Breast epithelium (tissue), 4 donors: ENCODE measurements around the gene C2orf76. TPM values are rescaled to one million over a fixed set of nuclear protein-coding genes. Genes with fewer than 3 reads are reported as not detected.
A peak's percentile ranks its signal among the peaks of the same experiment; 100 is the strongest.

Experiments
- DNase-seq, 2 donors: peaks; one replicate each; pipeline ENCODE4 v3.0.0-alpha.2; 2019; ENCODE audit warnings: low spot score in 2 of 2
- H3K27ac ChIP-seq, 2 donors: fragments of 200-600 bp; sonication (generic) in 1 of 2; one replicate each; pipeline ENCODE4 v1.5.1; 2016 to 2019; ENCODE audit warnings: mild to moderate bottlenecking in 1 of 2
- H3K27me3 ChIP-seq, 2 donors: fragments of 200-600 bp; sonication (generic) in 1 of 2; one replicate each; pipeline versions ENCODE4 v1.5.1 to v1.6.0; 2017 to 2019; ENCODE audit warnings: control low read depth in 1 of 2, mild to moderate bottlenecking in 1 of 2
- H3K36me3 ChIP-seq: fragments of 200-600 bp; one replicate; pipeline ENCODE4 v1.5.1; 2019
- H3K4me1 ChIP-seq, 2 donors: fragments of 200-600 bp; sonication (generic); one replicate each; pipeline ENCODE4 v1.5.1; 2016 to 2019; ENCODE audit warnings: control low read depth in 1 of 2
- H3K4me3 ChIP-seq, 3 donors: fragments of 200-600 bp; sonication (generic); 1 replicate in 2 of 3; 2 replicates in 1 of 3; pipeline ENCODE4 v1.5.1; 2016 to 2019; ENCODE audit warnings: mild to moderate bottlenecking in 3 of 3, moderate library complexity in 2 of 3
- H3K9me3 ChIP-seq, 2 donors: fragments of 200-600 bp; sonication (generic) in 1 of 2; one replicate each; pipeline ENCODE4 v1.5.1; 2016 to 2019; ENCODE audit warnings: control low read depth in 1 of 2
- CTCF ChIP-seq, 3 donors: fragments of 450-650 bp; IDR thresholded peaks; one replicate each; pipeline ENCODE4 v1.5.1; 2016 to 2017; ENCODE audit warnings: antibody characterized with exemption in 3 of 3, mild to moderate bottlenecking in 3 of 3, moderate library complexity in 3 of 3
- POLR2A ChIP-seq: fragments of 450-650 bp; IDR thresholded peaks from one replicate; pipeline ENCODE4 v1.6.1; 2016; ENCODE audit warnings: antibody characterized with exemption, mild to moderate bottlenecking, moderate library complexity
- POLR2AphosphoS5 ChIP-seq, 3 donors: sonication (generic); formaldehyde crosslinking; IDR thresholded peaks; one replicate each; pipeline ENCODE4 v1.6.1; 2017; ENCODE audit warnings: antibody characterized with exemption in 3 of 3
- intact Hi-C: fragments of 100-400 bp; cut with DNase I; formaldehyde crosslinking; loops from one replicate; pipeline ENCODE4 v1.15.1; 2023; ENCODE audit warnings: low total_unique reads
- total RNA-seq, 3 donors: library from RNA; depleted of rRNA; stranded (reverse); fragments of >200 nt; gene quantifications; one replicate each; pipeline ENCODE4 v1.1.0, GENCODE V29; 2016

Gene C2orf76
- total RNA-seq, 3 donors from 2014 or later, result 12.5 to 17.0 (median 13.0) TPM

- intact Hi-C loops, result loop anchor here (5.0 kb wide), 1 partner anchor 404 kb away; no protein-coding TSS in a partner anchor
- H3K36me3 ChIP-seq, result no peaks in the 10 kb centered on the region
- H3K27me3 ChIP-seq, result no peaks in the 10 kb centered on the region
Observed at GRCh38 chr2:119286661-119287060, 80.0 kb downstream of the C2orf76 start.

GRCh38 chr2:119283873-119284331 lies 82.7 kb downstream of the C2orf76 start:
- H3K4me3 ChIP-seq, result peak overlapping the region in 2 of 3 donors; percentile 4 to 36
- TF ChIP-seq CTCF (IDR thresholded peaks at IDR 0.05) (no peak), POLR2AphosphoS5 (IDR thresholded peaks at IDR 0.05) (peak in 2 of 3 donors; percentile 67 to 76)
- H3K9me3 ChIP-seq, result no peaks in the 10 kb centered on the region
- no peaks in the 10 kb centered on the region for H3K36me3 ChIP-seq
- intact Hi-C loops, result no loop called here
- H3K4me1 ChIP-seq, result peaks cover 0 to 3% of the 10 kb centered on the region in 2 donors
- DNase-seq, result peak; percentile 88 to 97
- no peaks in the 10 kb centered on the region for H3K27me3 ChIP-seq
- peak overlapping the region; percentile 92 to 93 for H3K27ac ChIP-seq

More at GRCh38 chr2:119286661-119287060, 80.0 kb downstream of the C2orf76 start:
- no peak for TF ChIP-seq POLR2AphosphoS5 (IDR thresholded peaks at IDR 0.05)
- no peak for TF ChIP-seq POLR2A
- no peak for TF ChIP-seq CTCF (IDR thresholded peaks at IDR 0.05)
- H3K4me1 ChIP-seq, result peaks cover 0 to 3% of the 10 kb centered on the region in 2 donors
- no peak for DNase-seq
- no peaks in the 10 kb centered on the region for H3K9me3 ChIP-seq
- H3K4me3 ChIP-seq, result no peak overlapping the region
- no peak overlapping the region for H3K27ac ChIP-seq

GRCh38 chr2:119282996-119283511 lies 83.6 kb downstream of the C2orf76 start:
- Histone ChIP-seq H3K9me3 (no peaks in the 10 kb centered on the region), H3K36me3 (no peaks in the 10 kb centered on the region), H3K4me3 (peak overlapping the region in 1 of 3 donors; percentile 36), H3K27me3 (no peaks in the 10 kb centered on the region), H3K27ac (peak overlapping the region; percentile 92 to 93), H3K4me1 (peaks cover 0 to 3% of the 10 kb centered on the region in 2 donors)
- no peak for TF ChIP-seq POLR2A
- no peak for TF ChIP-seq POLR2AphosphoS5 (IDR thresholded peaks at IDR 0.05)
- no peak for TF ChIP-seq CTCF (IDR thresholded peaks at IDR 0.05)
- peak; percentile 77 to 88 for DNase-seq
- intact Hi-C loops, result no loop called here

- H3K4me1 ChIP-seq, result peaks cover 0 to 3% of the 10 kb centered on the region in 2 donors
- H3K27me3 ChIP-seq, result no peaks in the 10 kb centered on the region
- no peaks in the 10 kb centered on the region for H3K36me3 ChIP-seq
- no peak for DNase-seq
- no peaks in the 10 kb centered on the region for H3K9me3 ChIP-seq
- H3K27ac ChIP-seq, result peak overlapping the region; percentile 92 to 93
- intact Hi-C loops, result no loop called here
- no peak for TF ChIP-seq CTCF (IDR thresholded peaks at IDR 0.05)
- H3K4me3 ChIP-seq, result no peak overlapping the region
Observed at GRCh38 chr2:119282146-119282995, 84.3 kb downstream of the C2orf76 start.

GRCh38 chr2:119280680-119281079 lies 86.0 kb downstream of the C2orf76 start:
- no peak for TF ChIP-seq POLR2AphosphoS5 (IDR thresholded peaks at IDR 0.05)
- no peak for TF ChIP-seq CTCF (IDR thresholded peaks at IDR 0.05)
- no peak for TF ChIP-seq POLR2A
- Histone ChIP-seq H3K4me3 (no peak overlapping the region), H3K27me3 (no peaks in the 10 kb centered on the region), H3K9me3 (no peaks in the 10 kb centered on the region), H3K36me3 (no peaks in the 10 kb centered on the region), H3K27ac (no peak overlapping the region), H3K4me1 (peaks cover 0 to 3% of the 10 kb centered on the region in 2 donors)
- intact Hi-C loops, result no loop called here
- no peak for DNase-seq
